ENCODE data around the gene HIRIP3. TPM values are rescaled to one million over a fixed set of nuclear protein-coding genes. Genes with fewer than 3 reads are reported as not detected.

HIRIP3 gene
- total RNA-seq, 1 experiment from 2014 or later: 18.4 TPM

GRCh38 chr16:29993191-29993902 is 2.1 kb downstream of the HIRIP3 start:
- peaks cover 12% of the 10 kb centered on the region for H3K79me2 ChIP-seq (ENCODE audit: low read length)
- no peaks in the 10 kb centered on the region for H4K20me1 ChIP-seq (ENCODE audit: low read length)
- ChIA-PET POLR2A (ENCODE audit: unreplicated experiment) (interaction anchor here (0.6 kb wide), 1 partner anchor 51 kb away, joined by 3 read pairs; no protein-coding TSS in a partner anchor), CTCF (no interaction called here)
- ATAC-seq (no peak), DNase-seq (no peak)
- H3K9ac ChIP-seq (ENCODE audit: low read length): no peak overlapping the region
- H3K27me3 ChIP-seq (ENCODE audit: low read length): no peaks in the 10 kb centered on the region
- H3K36me3 ChIP-seq (ENCODE audit: low read depth, low read length): peaks cover 8% of the 10 kb centered on the region; the same call in 1 of the 2 replicates
- H3F3A ChIP-seq (ENCODE audit: low read length, unreplicated experiment): no peaks in the 10 kb centered on the region
- no peak overlapping the region for H3K4me2 ChIP-seq (ENCODE audit: low read length)
- TF ChIP-seq EZH2 (IDR thresholded peaks at IDR 0.05; ENCODE audit: low read length, unreplicated experiment): no peak
- TF ChIP-seq, protein P1, sequence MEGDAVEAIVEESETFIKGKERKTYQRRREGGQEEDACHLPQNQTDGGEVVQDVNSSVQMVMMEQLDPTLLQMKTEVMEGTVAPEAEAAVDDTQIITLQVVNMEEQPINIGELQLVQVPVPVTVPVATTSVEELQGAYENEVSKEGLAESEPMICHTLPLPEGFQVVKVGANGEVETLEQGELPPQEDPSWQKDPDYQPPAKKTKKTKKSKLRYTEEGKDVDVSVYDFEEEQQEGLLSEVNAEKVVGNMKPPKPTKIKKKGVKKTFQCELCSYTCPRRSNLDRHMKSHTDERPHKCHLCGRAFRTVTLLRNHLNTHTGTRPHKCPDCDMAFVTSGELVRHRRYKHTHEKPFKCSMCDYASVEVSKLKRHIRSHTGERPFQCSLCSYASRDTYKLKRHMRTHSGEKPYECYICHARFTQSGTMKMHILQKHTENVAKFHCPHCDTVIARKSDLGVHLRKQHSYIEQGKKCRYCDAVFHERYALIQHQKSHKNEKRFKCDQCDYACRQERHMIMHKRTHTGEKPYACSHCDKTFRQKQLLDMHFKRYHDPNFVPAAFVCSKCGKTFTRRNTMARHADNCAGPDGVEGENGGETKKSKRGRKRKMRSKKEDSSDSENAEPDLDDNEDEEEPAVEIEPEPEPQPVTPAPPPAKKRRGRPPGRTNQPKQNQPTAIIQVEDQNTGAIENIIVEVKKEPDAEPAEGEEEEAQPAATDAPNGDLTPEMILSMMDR (conservative IDR thresholded peaks at IDR 0.05; ENCODE audit: low read depth, low read length): no peak
- no peak for TF ChIP-seq EZH2phosphoT487 (IDR thresholded peaks at IDR 0.05; ENCODE audit: borderline replicate concordance, low read length)
- H3K27ac ChIP-seq (ENCODE audit: low read length): no peak overlapping the region
- intact Hi-C loops (cut with micrococcal nuclease): no loop called here
- no TSS peak for BruUV-seq (replicated peaks)
- no peak overlapping the region for H2AFZ ChIP-seq (ENCODE audit: low read length)
- H3K4me1 ChIP-seq (ENCODE audit: insufficient read depth, low read length): peaks cover 24% of the 10 kb centered on the region
- no peak overlapping the region for H3K4me3 ChIP-seq (ENCODE audit: low read length)
- no peaks in the 10 kb centered on the region for H3K9me2 ChIP-seq (replicated peaks; ENCODE audit: low read length)
- no peaks in the 10 kb centered on the region for H3K9me3 ChIP-seq (ENCODE audit: low read length)

- Histone ChIP-seq H3K9ac (ENCODE audit: low read length) (no peak overlapping the region), H2AFZ (ENCODE audit: low read length) (no peak overlapping the region), H3K4me2 (ENCODE audit: low read length) (no peak overlapping the region), H3K9me2 (replicated peaks; ENCODE audit: low read length) (no peaks in the 10 kb centered on the region), H3K27ac (ENCODE audit: low read length) (no peak overlapping the region), H3K9me3 (ENCODE audit: low read length) (no peaks in the 10 kb centered on the region), H3K27me3 (ENCODE audit: low read length) (no peaks in the 10 kb centered on the region), H3K4me3 (ENCODE audit: low read length) (no peak overlapping the region), H3F3A (ENCODE audit: low read length, unreplicated experiment) (no peaks in the 10 kb centered on the region), H4K20me1 (ENCODE audit: low read length) (no peaks in the 10 kb centered on the region), H3K4me1 (ENCODE audit: insufficient read depth, low read length) (peaks cover 24% of the 10 kb centered on the region), H3K79me2 (ENCODE audit: low read length) (peaks cover 12% of the 10 kb centered on the region), H3K36me3 (ENCODE audit: low read depth, low read length) (peaks cover 8% of the 10 kb centered on the region; the same call in 1 of the 2 replicates)
- TF ChIP-seq EZH2phosphoT487 (IDR thresholded peaks at IDR 0.05; ENCODE audit: borderline replicate concordance, low read length) (no peak), EZH2 (IDR thresholded peaks at IDR 0.05; ENCODE audit: low read length, unreplicated experiment) (no peak)
- TF ChIP-seq, protein P1 (conservative IDR thresholded peaks at IDR 0.05; ENCODE audit: low read depth, low read length): no peak
- intact Hi-C loops (cut with micrococcal nuclease): no loop called here
- ATAC-seq: no peak
- no peak for DNase-seq
- ChIA-PET POLR2A (ENCODE audit: unreplicated experiment) (no interaction called here), CTCF (no interaction called here)
- no TSS peak for BruUV-seq (replicated peaks)
Measured at GRCh38 chr16:29992344-29992967, 3.0 kb downstream of the HIRIP3 start.

DNA sequence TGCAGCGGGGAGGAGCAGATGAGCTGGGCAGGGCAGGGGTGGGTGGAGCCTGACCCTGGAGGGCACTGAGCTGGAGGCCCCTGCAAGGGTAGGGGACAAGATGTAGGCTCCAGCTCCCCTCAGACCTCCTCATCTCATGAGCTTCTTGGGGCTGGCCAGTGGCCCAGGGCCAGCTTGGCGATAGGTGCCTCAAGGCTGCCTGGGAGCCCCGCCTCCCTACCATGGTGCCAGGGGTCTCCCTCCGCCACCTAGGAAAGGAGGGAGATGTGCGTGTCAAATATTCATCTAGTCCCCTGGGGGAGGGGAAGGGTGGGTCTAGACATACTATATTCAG is 3.9 kb downstream of the HIRIP3 start:
- no peak for ATAC-seq
- no peak for TF ChIP-seq EZH2phosphoT487 (IDR thresholded peaks at IDR 0.05; ENCODE audit: borderline replicate concordance, low read length)
- TF ChIP-seq, protein P1 (conservative IDR thresholded peaks at IDR 0.05; ENCODE audit: low read depth, low read length): no peak
- TF ChIP-seq EZH2 (IDR thresholded peaks at IDR 0.05; ENCODE audit: low read length, unreplicated experiment): no peak
- H3K9ac ChIP-seq (ENCODE audit: low read length): no peak overlapping the region

More for the DNA sequence above, 3.9 kb downstream of the HIRIP3 start:
- Histone ChIP-seq H3K4me2 (ENCODE audit: low read length) (no peak overlapping the region), H3K36me3 (ENCODE audit: low read depth, low read length) (peaks cover 8% of the 10 kb centered on the region; the same call in 1 of the 2 replicates), H3K27me3 (ENCODE audit: low read length) (no peaks in the 10 kb centered on the region), H3K79me2 (ENCODE audit: low read length) (peaks cover 4% of the 10 kb centered on the region), H3K4me3 (ENCODE audit: low read length) (no peak overlapping the region), H3K9me2 (replicated peaks; ENCODE audit: low read length) (no peaks in the 10 kb centered on the region), H3K9me3 (ENCODE audit: low read length) (no peaks in the 10 kb centered on the region), H2AFZ (ENCODE audit: low read length) (no peak overlapping the region), H4K20me1 (ENCODE audit: low read length) (no peaks in the 10 kb centered on the region), H3F3A (ENCODE audit: low read length, unreplicated experiment) (no peaks in the 10 kb centered on the region), H3K4me1 (ENCODE audit: insufficient read depth, low read length) (peaks cover 19% of the 10 kb centered on the region), H3K27ac (ENCODE audit: low read length) (no peak overlapping the region)
- intact Hi-C loops (cut with micrococcal nuclease): no loop called here
- ChIA-PET POLR2A (ENCODE audit: unreplicated experiment) (no interaction called here), CTCF (no interaction called here)
- no TSS peak for BruUV-seq (replicated peaks)
- DNase-seq: no peak
